NCI-H82 treated with DMSO at 0.1 percent for 48 hours (cell line): Measurements from ENCODE around the gene IQSEC2.

Experiments used
- DNase-seq: peaks from one replicate; lab custom pipeline; 2025; ENCODE audit not compliant: unreplicated experiment; lab: John Stamatoyannopoulos, UW

Gene IQSEC2

GRCh38 chrX:53247928-53248327 is 33.5 kb downstream of the IQSEC2 start:
- DNase-seq: no peak

- no peak for DNase-seq
Measured at GRCh38 chrX:53246231-53246630, 35.2 kb downstream of the IQSEC2 start.

- DNase-seq: no peak
Measured at GRCh38 chrX:53244610-53245009, 36.8 kb downstream of the IQSEC2 start.

GRCh38 chrX:53242310-53242709 is 39.1 kb downstream of the IQSEC2 start:
- no peak for DNase-seq

GRCh38 chrX:53241558-53241957 is 39.8 kb downstream of the IQSEC2 start:
- DNase-seq: no peak

GRCh38 chrX:53239474-53239873 is 41.9 kb downstream of the IQSEC2 start:
- DNase-seq: no peak

- DNase-seq: peak; percentile 47
Measured at GRCh38 chrX:53237056-53237455, 44.3 kb downstream of the IQSEC2 start.

- DNase-seq: no peak
Measured at GRCh38 chrX:53236025-53236679, 45.2 kb downstream of the IQSEC2 start.

- DNase-seq: no peak
Measured at GRCh38 chrX:53235566-53235965, 45.8 kb downstream of the IQSEC2 start.

- DNase-seq: no peak
Measured at GRCh38 chrX:53234484-53234883, 46.9 kb downstream of the IQSEC2 start.

GRCh38 chrX:53233536-53233935 is 47.8 kb downstream of the IQSEC2 start:
- DNase-seq: no peak

GRCh38 chrX:53230116-53230515 is 51.3 kb downstream of the IQSEC2 start:
- no peak for DNase-seq

GRCh38 chrX:53227224-53227765 is 54.1 kb downstream of the IQSEC2 start:
- no peak for DNase-seq

- DNase-seq: peak; percentile 88
Measured at GRCh38 chrX:53224860-53225797, 56.3 kb downstream of the IQSEC2 start, which contains the start of gene KDM5C. KDM5C (minus strand) TSS chrX:53225207; CDS start chrX:53224889, 318 bp downstream.

GRCh38 chrX:53223955-53224859 is 57.2 kb downstream of the IQSEC2 start:
- DNase-seq: no peak

GRCh38 chrX:53223068-53223693 is 58.2 kb downstream of the IQSEC2 start:
- DNase-seq: no peak
